SK-N-SH treated with all-trans-retinoic acid at 6 μM for 48 hours (cell line): Measurements from ENCODE around the gene CLK4.

Source experiments
- ATAC-seq: fragments of 200-7000 bp; cut with Tn5 transposase; 3 replicates; pipeline ENCODE4 v1.9.1; 2020; ENCODE audit warnings: mild to moderate bottlenecking, moderate library complexity
- ARNTL ChIP-seq: fragments of 450-650 bp; formaldehyde crosslinking; IDR thresholded peaks from 2 replicates; pipeline ENCODE4 v1.5.0; 2020; ENCODE audit warnings: low read depth, mild to moderate bottlenecking, moderate library complexity, borderline replicate concordance
- BACH2 ChIP-seq: fragments of 250-450 bp; sonication (Bioruptor Pico); IDR thresholded peaks from 2 replicates; pipeline ENCODE4 v1.9.0; 2021; ENCODE audit warnings: mild to moderate bottlenecking, borderline replicate concordance
- ESRRG ChIP-seq: fragments of 250-450 bp; sonication (Bioruptor Pico); IDR thresholded peaks from 2 replicates; pipeline ENCODE4 v1.6.1; 2021; ENCODE audit warnings: mild to moderate bottlenecking
- GLIS3 ChIP-seq: fragments of 250-450 bp; sonication (Bioruptor Pico); IDR thresholded peaks from 2 replicates; pipeline ENCODE4 v1.5.0; 2020; ENCODE audit warnings: mild to moderate bottlenecking, moderate library complexity
- ISL1 ChIP-seq: fragments of 250-450 bp; sonication (Bioruptor Pico); IDR thresholded peaks from 2 replicates; pipeline ENCODE4 v2.1.2; 2022; ENCODE audit warnings: mild to moderate bottlenecking, moderate library complexity
- OSR1 ChIP-seq: fragments of 250-450 bp; sonication (Bioruptor Pico); IDR thresholded peaks from 2 replicates; pipeline ENCODE4 v1.8.0; 2022; ENCODE audit warnings: moderate library complexity, mild to moderate bottlenecking, inconsistent platforms
- PPARA ChIP-seq: fragments of 250-450 bp; sonication (Bioruptor Pico); IDR thresholded peaks from 2 replicates; pipeline ENCODE4 v1.5.0; 2020; ENCODE audit warnings: mild to moderate bottlenecking, borderline replicate concordance
- RARB ChIP-seq: fragments of 250-450 bp; sonication (Bioruptor Pico); IDR thresholded peaks from 2 replicates; pipeline ENCODE4 v1.8.0; 2021; ENCODE audit warnings: mild to moderate bottlenecking, moderate library complexity
- SNAI2 ChIP-seq: fragments of 250-450 bp; sonication (Bioruptor Pico); IDR thresholded peaks from 2 replicates; pipeline ENCODE4 v1.5.0; 2020; ENCODE audit warnings: mild to moderate bottlenecking, moderate library complexity
- TCF4 ChIP-seq: fragments of 250-450 bp; sonication (Bioruptor Pico); IDR thresholded peaks from 2 replicates; pipeline ENCODE4 v1.8.0; 2021; ENCODE audit warnings: mild to moderate bottlenecking, moderate library complexity, borderline replicate concordance
- ZC3H10 ChIP-seq: fragments of 250-450 bp; sonication (Bioruptor Pico); IDR thresholded peaks from 2 replicates; pipeline ENCODE4 v1.5.1; 2021; ENCODE audit warnings: mild to moderate bottlenecking, moderate library complexity
- ZFP3 ChIP-seq: fragments of 250-450 bp; sonication (Bioruptor Pico); IDR thresholded peaks from 2 replicates; pipeline ENCODE4 v1.5.0; 2020; ENCODE audit warnings: mild to moderate bottlenecking, moderate library complexity
- ZFP30 ChIP-seq: fragments of 450-650 bp; formaldehyde crosslinking; IDR thresholded peaks from 2 replicates; pipeline ENCODE4 v1.5.0; 2022; ENCODE audit warnings: mild to moderate bottlenecking, moderate library complexity
- ZNF565 ChIP-seq: fragments of 450-650 bp; formaldehyde crosslinking; conservative IDR thresholded peaks from 2 replicates; pipeline ENCODE4 v1.5.0; 2020; ENCODE audit warnings: low read depth, mild to moderate bottlenecking, moderate library complexity
- ZNF70 ChIP-seq: fragments of 450-650 bp; formaldehyde crosslinking; IDR thresholded peaks from 2 replicates; pipeline ENCODE4 v1.5.0; 2020; ENCODE audit warnings: mild to moderate bottlenecking, moderate library complexity
- ZNF8 ChIP-seq: fragments of 450-650 bp; formaldehyde crosslinking; IDR thresholded peaks from 2 replicates; pipeline ENCODE4 v1.5.0; 2020; ENCODE audit warnings: mild to moderate bottlenecking, moderate library complexity
- TF ChIP-seq, protein P1 (sequence below): fragments of 250-450 bp; sonication (Bioruptor Pico); IDR thresholded peaks from 2 replicates; pipeline ENCODE4 v1.5.0; 2020; ENCODE audit warnings: mild to moderate bottlenecking, moderate library complexity
- TF ChIP-seq, protein P2 (sequence below): fragments of 250-450 bp; sonication (Bioruptor Pico); IDR thresholded peaks from 2 replicates; pipeline ENCODE4 v1.5.1; 2021; ENCODE audit warnings: mild to moderate bottlenecking, moderate library complexity
- TF ChIP-seq, protein P3 (sequence below): fragments of 250-450 bp; sonication (Bioruptor Pico); IDR thresholded peaks from 2 replicates; pipeline ENCODE4 v1.8.0; 2021; ENCODE audit warnings: low read depth, mild to moderate bottlenecking, moderate library complexity, borderline replicate concordance

Gene CLK4

DNA sequence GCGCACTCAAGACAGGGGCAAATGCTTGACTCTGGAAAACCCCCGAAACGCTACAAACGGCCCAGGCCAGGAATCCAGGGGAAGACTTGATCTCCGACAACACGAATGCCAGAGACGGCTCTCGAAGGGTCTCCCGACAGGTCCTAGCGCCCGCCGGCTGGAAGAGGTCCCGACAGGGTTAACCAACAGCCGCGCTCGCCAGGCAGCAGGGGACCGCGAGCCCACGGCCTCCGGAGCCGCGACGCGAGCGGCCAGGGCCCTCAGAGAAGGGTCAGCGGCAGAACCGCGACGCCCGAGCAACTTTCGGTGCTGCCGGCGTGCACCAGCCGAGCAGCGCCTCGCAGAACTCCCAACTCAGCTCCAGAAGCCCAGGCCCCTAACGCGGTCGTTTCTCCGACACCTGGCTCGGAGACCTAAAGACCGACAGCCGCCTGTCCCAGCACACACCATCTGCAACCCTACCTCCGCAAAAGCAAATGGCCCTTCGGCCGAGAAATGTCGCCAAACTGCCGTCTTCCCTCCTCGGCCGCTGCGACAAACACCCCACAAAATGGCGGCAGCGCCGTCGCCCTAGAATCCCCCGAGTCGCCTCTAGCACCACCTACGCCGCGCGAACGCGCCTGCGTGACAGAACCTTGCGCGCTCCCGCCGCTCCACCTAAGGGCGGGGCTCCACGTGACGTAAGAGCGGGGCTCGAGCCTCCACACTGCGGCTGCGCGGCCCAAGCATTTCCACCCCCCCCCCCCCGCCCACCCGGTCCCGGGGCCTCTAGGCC, at the start of gene CLK4:
Gene CLK4, minus strand, starts transcription at position 567 of the 775 bp plus-strand sequence. CDS start 3,634 bp downstream, outside the sequence.
- peak; percentile 90 for ATAC-seq
- TF ChIP-seq PPARA (CRISPR knock-in tag) (no peak), ZNF565 (CRISPR knock-in tag) (no peak), TCF4 (CRISPR knock-in tag) (no peak), ZNF8 (CRISPR knock-in tag) (no peak), ZFP30 (CRISPR knock-in tag) (no peak), ARNTL (CRISPR knock-in tag) (no peak), ZC3H10 (no peak), OSR1 (no peak)

DNA sequence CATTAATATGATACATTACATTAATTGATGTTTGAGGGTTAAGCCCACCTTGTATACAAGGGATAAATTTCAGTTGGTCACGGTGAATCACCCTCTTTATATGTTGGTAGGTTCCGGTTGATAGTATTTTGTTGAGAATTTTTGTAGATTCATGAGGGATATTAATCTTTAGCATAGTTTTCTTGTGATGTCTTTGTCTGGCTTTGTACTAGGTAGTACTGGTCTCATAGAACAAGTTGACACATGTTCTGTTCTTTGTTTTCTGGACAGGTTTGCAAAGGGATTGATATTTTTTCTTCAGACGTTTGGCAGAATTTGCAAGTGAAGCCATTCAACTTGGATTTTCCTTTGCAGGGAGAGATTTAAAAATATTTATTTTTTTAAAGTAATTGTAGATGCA, 49.1 kb upstream of the CLK4 start:
- TF ChIP-seq RARB (no peak), ESRRG (CRISPR knock-in tag) (no peak)
- TF ChIP-seq, protein P1, sequence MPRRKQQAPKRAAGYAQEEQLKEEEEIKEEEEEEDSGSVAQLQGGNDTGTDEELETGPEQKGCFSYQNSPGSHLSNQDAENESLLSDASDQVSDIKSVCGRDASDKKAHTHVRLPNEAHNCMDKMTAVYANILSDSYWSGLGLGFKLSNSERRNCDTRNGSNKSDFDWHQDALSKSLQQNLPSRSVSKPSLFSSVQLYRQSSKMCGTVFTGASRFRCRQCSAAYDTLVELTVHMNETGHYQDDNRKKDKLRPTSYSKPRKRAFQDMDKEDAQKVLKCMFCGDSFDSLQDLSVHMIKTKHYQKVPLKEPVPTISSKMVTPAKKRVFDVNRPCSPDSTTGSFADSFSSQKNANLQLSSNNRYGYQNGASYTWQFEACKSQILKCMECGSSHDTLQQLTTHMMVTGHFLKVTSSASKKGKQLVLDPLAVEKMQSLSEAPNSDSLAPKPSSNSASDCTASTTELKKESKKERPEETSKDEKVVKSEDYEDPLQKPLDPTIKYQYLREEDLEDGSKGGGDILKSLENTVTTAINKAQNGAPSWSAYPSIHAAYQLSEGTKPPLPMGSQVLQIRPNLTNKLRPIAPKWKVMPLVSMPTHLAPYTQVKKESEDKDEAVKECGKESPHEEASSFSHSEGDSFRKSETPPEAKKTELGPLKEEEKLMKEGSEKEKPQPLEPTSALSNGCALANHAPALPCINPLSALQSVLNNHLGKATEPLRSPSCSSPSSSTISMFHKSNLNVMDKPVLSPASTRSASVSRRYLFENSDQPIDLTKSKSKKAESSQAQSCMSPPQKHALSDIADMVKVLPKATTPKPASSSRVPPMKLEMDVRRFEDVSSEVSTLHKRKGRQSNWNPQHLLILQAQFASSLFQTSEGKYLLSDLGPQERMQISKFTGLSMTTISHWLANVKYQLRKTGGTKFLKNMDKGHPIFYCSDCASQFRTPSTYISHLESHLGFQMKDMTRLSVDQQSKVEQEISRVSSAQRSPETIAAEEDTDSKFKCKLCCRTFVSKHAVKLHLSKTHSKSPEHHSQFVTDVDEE (CRISPR knock-in tag): no peak
- ATAC-seq: no peak

DNA sequence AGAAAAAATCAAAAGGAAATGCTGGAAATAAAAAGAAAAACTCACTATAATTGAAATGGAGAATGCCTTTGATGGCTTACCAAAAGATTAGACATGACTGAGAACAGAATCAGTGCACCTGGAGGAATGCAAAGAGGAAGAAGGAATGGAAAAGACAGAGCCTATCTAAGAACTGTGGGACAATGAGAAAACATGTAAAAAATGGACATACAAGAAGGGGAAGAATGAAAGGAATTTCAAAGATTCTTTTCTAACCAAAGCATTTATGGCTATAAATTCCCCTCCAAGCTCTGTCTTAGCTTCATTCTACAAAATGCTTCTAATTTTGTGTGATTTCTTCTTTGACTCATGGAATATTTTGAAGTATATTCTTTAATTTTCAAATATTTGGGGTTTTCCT, 47.5 kb upstream of the CLK4 start:
- TF ChIP-seq PPARA (CRISPR knock-in tag) (no peak), ZNF8 (CRISPR knock-in tag) (no peak), ZFP30 (CRISPR knock-in tag) (no peak), SNAI2 (CRISPR knock-in tag) (no peak), ZNF70 (no peak), OSR1 (no peak), ZNF565 (CRISPR knock-in tag) (no peak), ESRRG (CRISPR knock-in tag) (no peak), TCF4 (CRISPR knock-in tag) (no peak), ZFP3 (CRISPR knock-in tag) (no peak), GLIS3 (CRISPR knock-in tag) (no peak), ZC3H10 (no peak), RARB (no peak), ARNTL (CRISPR knock-in tag) (no peak), BACH2 (CRISPR knock-in tag) (no peak), ISL1 (CRISPR knock-in tag) (no peak)
- TF ChIP-seq, protein P2, sequence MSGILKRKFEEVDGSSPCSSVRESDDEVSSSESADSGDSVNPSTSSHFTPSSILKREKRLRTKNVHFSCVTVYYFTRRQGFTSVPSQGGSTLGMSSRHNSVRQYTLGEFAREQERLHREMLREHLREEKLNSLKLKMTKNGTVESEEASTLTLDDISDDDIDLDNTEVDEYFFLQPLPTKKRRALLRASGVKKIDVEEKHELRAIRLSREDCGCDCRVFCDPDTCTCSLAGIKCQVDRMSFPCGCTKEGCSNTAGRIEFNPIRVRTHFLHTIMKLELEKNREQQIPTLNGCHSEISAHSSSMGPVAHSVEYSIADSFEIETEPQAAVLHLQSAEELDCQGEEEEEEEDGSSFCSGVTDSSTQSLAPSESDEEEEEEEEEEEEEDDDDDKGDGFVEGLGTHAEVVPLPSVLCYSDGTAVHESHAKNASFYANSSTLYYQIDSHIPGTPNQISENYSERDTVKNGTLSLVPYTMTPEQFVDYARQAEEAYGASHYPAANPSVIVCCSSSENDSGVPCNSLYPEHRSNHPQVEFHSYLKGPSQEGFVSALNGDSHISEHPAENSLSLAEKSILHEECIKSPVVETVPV (CRISPR knock-in tag): no peak
- TF ChIP-seq, protein P1 (CRISPR knock-in tag): no peak
- TF ChIP-seq, protein P3, sequence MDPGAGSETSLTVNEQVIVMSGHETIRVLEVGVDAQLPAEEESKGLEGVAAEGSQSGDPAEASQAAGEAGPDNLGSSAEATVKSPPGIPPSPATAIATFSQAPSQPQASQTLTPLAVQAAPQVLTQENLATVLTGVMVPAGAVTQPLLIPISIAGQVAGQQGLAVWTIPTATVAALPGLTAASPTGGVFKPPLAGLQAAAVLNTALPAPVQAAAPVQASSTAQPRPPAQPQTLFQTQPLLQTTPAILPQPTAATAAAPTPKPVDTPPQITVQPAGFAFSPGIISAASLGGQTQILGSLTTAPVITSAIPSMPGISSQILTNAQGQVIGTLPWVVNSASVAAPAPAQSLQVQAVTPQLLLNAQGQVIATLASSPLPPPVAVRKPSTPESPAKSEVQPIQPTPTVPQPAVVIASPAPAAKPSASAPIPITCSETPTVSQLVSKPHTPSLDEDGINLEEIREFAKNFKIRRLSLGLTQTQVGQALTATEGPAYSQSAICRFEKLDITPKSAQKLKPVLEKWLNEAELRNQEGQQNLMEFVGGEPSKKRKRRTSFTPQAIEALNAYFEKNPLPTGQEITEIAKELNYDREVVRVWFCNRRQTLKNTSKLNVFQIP (CRISPR knock-in tag): no peak
- ATAC-seq: no peak
